Epithelial cell of proximal tubule (primary cell): ENCODE results near the gene TBC1D10A. TPM values are rescaled to one million over a fixed set of nuclear protein-coding genes. Genes with fewer than 3 reads are reported as not detected.

Experiments used
- DNase-seq: peaks from one replicate; pipeline ENCODE4 v3.0.0-alpha.2; 2011; ENCODE audit warnings: low read depth
- H3K4me3 ChIP-seq: 2 replicates; pipeline ENCODE4 v1.5.1; 2011; ENCODE audit warnings: low read depth, mild to moderate bottlenecking, low read length
- total RNA-seq: library from RNA; depleted of rRNA; stranded (reverse); fragments of >200 nt; gene quantifications from 2 replicates; pipeline ENCODE4 v1.2.3, GENCODE V29; 2015
- TF ChIP-seq, protein P1 (sequence below): conservative IDR thresholded peaks from 2 replicates; pipeline ENCODE4 v1.5.1; 2012; ENCODE audit warnings: low read depth, mild to moderate bottlenecking, low read length

TBC1D10A gene
- total RNA-seq, 1 donor from 2014 or later: 22.9 TPM

- no peak overlapping the region for H3K4me3 ChIP-seq
- no peak for DNase-seq
- TF ChIP-seq, protein P1, sequence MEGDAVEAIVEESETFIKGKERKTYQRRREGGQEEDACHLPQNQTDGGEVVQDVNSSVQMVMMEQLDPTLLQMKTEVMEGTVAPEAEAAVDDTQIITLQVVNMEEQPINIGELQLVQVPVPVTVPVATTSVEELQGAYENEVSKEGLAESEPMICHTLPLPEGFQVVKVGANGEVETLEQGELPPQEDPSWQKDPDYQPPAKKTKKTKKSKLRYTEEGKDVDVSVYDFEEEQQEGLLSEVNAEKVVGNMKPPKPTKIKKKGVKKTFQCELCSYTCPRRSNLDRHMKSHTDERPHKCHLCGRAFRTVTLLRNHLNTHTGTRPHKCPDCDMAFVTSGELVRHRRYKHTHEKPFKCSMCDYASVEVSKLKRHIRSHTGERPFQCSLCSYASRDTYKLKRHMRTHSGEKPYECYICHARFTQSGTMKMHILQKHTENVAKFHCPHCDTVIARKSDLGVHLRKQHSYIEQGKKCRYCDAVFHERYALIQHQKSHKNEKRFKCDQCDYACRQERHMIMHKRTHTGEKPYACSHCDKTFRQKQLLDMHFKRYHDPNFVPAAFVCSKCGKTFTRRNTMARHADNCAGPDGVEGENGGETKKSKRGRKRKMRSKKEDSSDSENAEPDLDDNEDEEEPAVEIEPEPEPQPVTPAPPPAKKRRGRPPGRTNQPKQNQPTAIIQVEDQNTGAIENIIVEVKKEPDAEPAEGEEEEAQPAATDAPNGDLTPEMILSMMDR: no peak
These were observed 73.4 kb downstream of the TBC1D10A start for GRCh38 chr22:30253205-30253852.

DNA sequence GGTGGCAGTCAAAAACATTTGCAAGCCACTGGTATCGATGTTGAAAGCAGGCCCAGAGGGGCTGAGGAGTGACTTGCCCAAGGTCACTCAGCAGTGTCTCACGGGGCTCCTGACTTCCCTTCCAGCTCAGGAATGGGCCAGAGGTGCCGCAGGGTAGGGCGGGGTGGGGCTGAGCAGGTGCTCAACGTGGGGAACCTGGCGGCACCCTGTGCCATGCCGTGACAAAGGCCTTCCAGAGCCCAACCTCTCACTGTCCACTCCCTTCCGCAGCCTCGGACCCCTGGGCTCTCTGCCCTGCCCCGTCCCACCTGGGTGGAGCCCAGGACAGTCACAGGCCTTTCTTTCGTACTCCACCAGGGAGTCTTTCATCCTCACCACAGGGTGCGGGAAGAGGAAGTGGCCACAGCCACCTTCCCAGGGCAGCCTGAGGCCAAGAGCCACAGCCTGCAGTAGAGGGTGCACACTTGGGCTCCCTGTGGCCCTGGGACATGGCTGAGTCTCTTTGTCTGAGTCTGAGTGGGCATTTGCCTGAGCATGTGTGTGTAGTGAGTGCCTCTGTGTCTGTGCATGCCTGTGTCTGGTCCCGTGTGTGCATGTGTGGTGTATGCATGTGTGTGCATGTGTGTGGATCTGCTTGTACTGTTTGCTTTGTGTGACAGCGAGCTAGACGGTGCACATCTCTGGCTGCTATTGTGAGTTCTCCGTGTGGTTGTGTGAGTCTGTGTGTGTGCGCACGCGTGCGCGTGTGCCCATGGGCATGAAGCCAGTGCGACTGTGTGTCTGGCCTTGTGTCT, 74.1 kb downstream of the TBC1D10A start:
- TF ChIP-seq, protein P1: no peak
- DNase-seq: no peak
- H3K4me3 ChIP-seq: no peak overlapping the region

- TF ChIP-seq, protein P1: no peak
- H3K4me3 ChIP-seq: no peak overlapping the region
- DNase-seq: no peak
These were observed 75.0 kb downstream of the TBC1D10A start for GRCh38 chr22:30251711-30252110.

DNA sequence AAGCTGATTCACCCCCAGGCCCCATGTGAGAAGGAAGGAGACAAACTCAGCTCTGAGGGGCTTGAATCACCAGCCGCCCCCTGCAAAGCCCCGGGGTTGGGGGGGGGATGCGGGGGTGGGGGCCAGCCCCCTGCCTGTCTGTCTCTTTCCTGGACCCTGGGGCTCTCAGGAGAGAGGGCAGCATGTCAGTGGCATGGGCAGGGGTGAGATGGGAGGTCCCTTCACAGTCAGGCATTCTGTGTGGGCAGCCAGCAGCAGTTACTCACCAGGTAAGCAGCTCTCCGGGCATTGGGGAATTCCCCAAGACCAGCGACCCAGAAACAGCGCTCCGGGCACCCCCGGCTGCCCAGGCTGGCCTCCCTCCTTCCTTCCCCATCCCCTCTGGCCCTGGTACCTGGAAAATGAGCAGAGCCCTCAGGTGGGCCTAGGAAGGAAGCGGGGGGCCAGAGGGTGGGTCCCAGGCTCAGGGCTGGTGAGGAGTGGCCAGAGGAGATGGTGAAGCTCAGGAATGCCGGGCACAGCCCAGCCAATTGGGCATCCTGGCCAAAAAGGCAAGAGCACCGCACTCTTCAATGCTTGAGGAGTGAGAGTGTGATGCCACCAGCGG, 76.0 kb downstream of the TBC1D10A start:
- no peak overlapping the region for H3K4me3 ChIP-seq
- peak; percentile 69 for DNase-seq
- TF ChIP-seq, protein P1: no peak

GRCh38 chr22:30250039-30250565, 76.6 kb downstream of the TBC1D10A start:
- TF ChIP-seq, protein P1: no peak
- DNase-seq: no peak
- no peak overlapping the region for H3K4me3 ChIP-seq

- DNase-seq: no peak
- H3K4me3 ChIP-seq: no peak overlapping the region
These were observed 77.4 kb downstream of the TBC1D10A start for GRCh38 chr22:30249049-30250038.

More at GRCh38 chr22:30249049-30250038, 77.4 kb downstream of the TBC1D10A start:
- TF ChIP-seq, protein P1: no peak
